Chondrocyte (in vitro differentiated cells): ENCODE results near the gene KLF12. TPM values are rescaled to one million over a fixed set of nuclear protein-coding genes. Genes with fewer than 3 reads are reported as not detected.

Experiments used
- DNase-seq: peaks from one replicate; pipeline ENCODE4 v3.0.0; 2021; ENCODE audit warnings: mixed read lengths, low spot score
- H3K27ac Mint-ChIP-seq: one replicate; pipeline ENCODE4 v1.8.0; 2021; ENCODE audit warnings: mild to moderate bottlenecking, moderate library complexity, mixed read lengths; ENCODE audit not compliant: unreplicated experiment
- H3K27me3 Mint-ChIP-seq: 2 replicates; pipeline ENCODE4 v1.8.0; 2021; ENCODE audit warnings: low read depth, mixed read lengths
- H3K36me3 Mint-ChIP-seq: 2 replicates; pipeline ENCODE4 v1.8.0; 2021; ENCODE audit warnings: low read depth, mixed read lengths
- H3K4me1 Mint-ChIP-seq: 2 replicates; pipeline ENCODE4 v1.8.0; 2021; ENCODE audit warnings: low read depth, mild to moderate bottlenecking, mixed read lengths
- H3K4me3 Mint-ChIP-seq: one replicate; pipeline ENCODE4 v1.8.0; 2021; ENCODE audit warnings: mild to moderate bottlenecking, moderate library complexity, mixed read lengths; ENCODE audit not compliant: unreplicated experiment
- H3K9me3 Mint-ChIP-seq: 2 replicates; pipeline ENCODE4 v1.8.0; 2021; ENCODE audit warnings: low read depth, mixed read lengths
- CTCF ChIP-seq: fragments of 200-600 bp; sonication (generic); IDR thresholded peaks from 2 replicates; pipeline ENCODE4 v1.5.0; 2021; ENCODE audit warnings: antibody characterized with exemption, mild to moderate bottlenecking, moderate library complexity
- total RNA-seq: library from RNA; stranded (reverse); gene quantifications from 3 replicates; pipeline ENCODE4 v1.2.1, GENCODE V29; 2021

The KLF12 gene
- total RNA-seq, 1 donor from 2014 or later, result 29.0 TPM

DNA sequence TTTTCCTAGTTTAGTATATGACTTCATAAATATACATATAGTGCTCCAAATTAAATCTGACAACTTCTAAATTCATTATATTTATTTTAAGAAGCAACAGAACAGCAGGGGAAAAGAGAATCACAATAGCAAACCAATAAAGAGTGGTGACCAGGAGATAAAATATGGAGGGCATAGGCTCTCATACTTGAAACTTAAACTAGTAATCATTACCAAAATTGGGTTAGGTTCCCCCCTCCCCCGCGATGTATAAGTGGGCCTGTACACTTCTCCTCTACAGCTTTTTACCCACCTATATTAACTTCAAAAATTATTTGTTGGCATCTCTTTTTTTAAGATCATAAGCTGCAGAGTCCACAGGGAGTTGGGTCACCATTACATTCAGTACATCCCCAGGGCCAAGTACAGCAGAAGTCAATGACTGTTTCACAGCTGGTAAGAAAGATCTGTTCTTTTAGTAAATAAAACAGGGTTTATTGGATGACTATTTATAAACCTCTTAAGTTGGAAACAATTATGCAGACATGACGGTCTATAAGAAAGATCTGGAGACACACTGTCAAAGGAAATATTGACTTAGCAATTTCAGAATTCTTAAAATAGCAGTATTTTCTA lies 29.4 kb downstream of the KLF12 start:
- no peak for TF ChIP-seq CTCF
- H3K27ac Mint-ChIP-seq, result peak overlapping the region; percentile 17
- peaks cover 11% of the 10 kb centered on the region for H3K9me3 Mint-ChIP-seq
- no peak for DNase-seq
- H3K36me3 Mint-ChIP-seq, result peaks cover 8% of the 10 kb centered on the region
- H3K4me3 Mint-ChIP-seq, result no peak overlapping the region
- peaks cover 36% of the 10 kb centered on the region for H3K4me1 Mint-ChIP-seq
- H3K27me3 Mint-ChIP-seq, result no peaks in the 10 kb centered on the region

- no peak for DNase-seq
- H3K27me3 Mint-ChIP-seq, result no peaks in the 10 kb centered on the region
Observed at GRCh38 chr13:74103970-74104555, 30.1 kb downstream of the KLF12 start.

GRCh38 chr13:74103196-74103595 lies 31.0 kb downstream of the KLF12 start:
- H3K4me1 Mint-ChIP-seq, result peaks cover 37% of the 10 kb centered on the region
- H3K36me3 Mint-ChIP-seq, result peaks cover 8% of the 10 kb centered on the region
- H3K4me3 Mint-ChIP-seq, result no peak overlapping the region
- H3K27ac Mint-ChIP-seq, result no peak overlapping the region
- peaks cover 11% of the 10 kb centered on the region for H3K9me3 Mint-ChIP-seq
- no peak for DNase-seq
- no peak for TF ChIP-seq CTCF
- no peaks in the 10 kb centered on the region for H3K27me3 Mint-ChIP-seq

More at GRCh38 chr13:74103970-74104555, 30.1 kb downstream of the KLF12 start:
- Mint-ChIP-seq H3K4me3 (no peak overlapping the region), H3K27ac (peak overlapping the region; percentile 17), H3K4me1 (peaks cover 37% of the 10 kb centered on the region), H3K9me3 (peaks cover 11% of the 10 kb centered on the region), H3K36me3 (peaks cover 8% of the 10 kb centered on the region)
- no peak for TF ChIP-seq CTCF

- Mint-ChIP-seq H3K9me3 (peaks cover 11% of the 10 kb centered on the region), H3K27me3 (no peaks in the 10 kb centered on the region), H3K4me3 (no peak overlapping the region), H3K4me1 (peaks cover 40% of the 10 kb centered on the region), H3K36me3 (peaks cover 8% of the 10 kb centered on the region), H3K27ac (no peak overlapping the region)
- TF ChIP-seq CTCF, result no peak
- no peak for DNase-seq
Observed at GRCh38 chr13:74102691-74103090, 31.5 kb downstream of the KLF12 start.

DNA sequence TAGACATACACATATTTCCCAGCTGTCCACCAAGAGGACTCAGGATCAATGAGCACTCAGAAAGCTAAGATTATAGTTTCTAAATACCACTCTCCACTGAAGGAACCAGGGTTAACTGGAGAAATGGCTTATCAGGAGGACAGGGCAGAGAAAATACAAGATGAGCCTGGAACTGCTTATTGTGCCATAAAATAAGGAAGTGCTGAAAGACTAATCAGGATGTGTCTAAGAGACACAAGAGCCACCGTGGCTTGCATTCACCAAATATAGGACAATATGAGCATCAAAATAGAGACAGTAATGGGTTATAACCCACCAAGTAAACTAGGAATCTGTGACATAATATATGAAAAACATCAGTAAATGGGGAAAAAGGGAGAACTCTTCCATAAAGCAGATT lies 32.8 kb downstream of the KLF12 start:
- peaks cover 40% of the 10 kb centered on the region for H3K4me1 Mint-ChIP-seq
- H3K27ac Mint-ChIP-seq, result no peak overlapping the region
- no peaks in the 10 kb centered on the region for H3K27me3 Mint-ChIP-seq
- TF ChIP-seq CTCF, result no peak
- H3K36me3 Mint-ChIP-seq, result peaks cover 6% of the 10 kb centered on the region
- no peak for DNase-seq
- peaks cover 7% of the 10 kb centered on the region for H3K9me3 Mint-ChIP-seq
- H3K4me3 Mint-ChIP-seq, result no peak overlapping the region
